ENCODE results near the gene STAM. TPM values are rescaled to one million over a fixed set of nuclear protein-coding genes. Genes with fewer than 3 reads are reported as not detected.

Gene STAM
- 16.4 and 19.9 TPM in 2 replicates for total RNA-seq

DNA sequence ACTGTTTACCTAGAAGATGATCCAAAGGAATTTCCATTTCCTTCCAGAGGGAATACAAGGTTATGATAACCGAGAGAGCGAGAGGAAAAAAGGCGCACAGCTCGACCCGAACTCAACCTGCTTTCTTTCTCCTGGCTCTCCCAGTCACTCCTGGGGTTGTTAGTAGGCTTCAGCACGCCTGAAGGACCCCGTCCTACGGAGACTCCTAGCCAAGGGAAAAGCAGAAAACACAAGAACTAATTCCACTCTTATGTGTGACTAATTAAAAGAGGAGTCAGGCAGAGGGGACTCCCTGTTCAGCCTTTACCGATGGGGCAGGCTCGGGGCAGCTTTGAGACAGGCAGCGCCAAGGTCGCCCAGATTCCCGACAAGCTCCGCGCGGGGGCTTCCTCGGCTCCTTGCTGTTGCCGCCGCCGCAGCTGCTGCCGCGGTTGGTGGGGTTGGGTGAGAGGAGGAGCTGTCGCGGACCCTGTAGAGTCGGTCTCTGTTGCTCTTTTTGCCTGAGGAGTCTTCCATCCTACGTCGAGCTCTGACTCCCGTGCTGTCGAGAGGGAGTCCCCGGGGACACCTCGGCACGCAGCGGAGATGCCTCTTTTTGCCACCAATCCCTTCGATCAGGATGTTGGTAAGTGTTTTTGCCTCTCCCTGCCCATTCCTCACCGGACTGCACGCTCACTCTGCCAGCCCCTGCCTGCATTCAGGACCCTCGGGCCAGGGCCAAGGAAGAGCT lies at the start of gene STAM:
Gene STAM, plus strand, starts transcription at position 397 of the 730 bp plus-strand sequence. Its CDS starts 189 bp downstream, at position 586.

DNA sequence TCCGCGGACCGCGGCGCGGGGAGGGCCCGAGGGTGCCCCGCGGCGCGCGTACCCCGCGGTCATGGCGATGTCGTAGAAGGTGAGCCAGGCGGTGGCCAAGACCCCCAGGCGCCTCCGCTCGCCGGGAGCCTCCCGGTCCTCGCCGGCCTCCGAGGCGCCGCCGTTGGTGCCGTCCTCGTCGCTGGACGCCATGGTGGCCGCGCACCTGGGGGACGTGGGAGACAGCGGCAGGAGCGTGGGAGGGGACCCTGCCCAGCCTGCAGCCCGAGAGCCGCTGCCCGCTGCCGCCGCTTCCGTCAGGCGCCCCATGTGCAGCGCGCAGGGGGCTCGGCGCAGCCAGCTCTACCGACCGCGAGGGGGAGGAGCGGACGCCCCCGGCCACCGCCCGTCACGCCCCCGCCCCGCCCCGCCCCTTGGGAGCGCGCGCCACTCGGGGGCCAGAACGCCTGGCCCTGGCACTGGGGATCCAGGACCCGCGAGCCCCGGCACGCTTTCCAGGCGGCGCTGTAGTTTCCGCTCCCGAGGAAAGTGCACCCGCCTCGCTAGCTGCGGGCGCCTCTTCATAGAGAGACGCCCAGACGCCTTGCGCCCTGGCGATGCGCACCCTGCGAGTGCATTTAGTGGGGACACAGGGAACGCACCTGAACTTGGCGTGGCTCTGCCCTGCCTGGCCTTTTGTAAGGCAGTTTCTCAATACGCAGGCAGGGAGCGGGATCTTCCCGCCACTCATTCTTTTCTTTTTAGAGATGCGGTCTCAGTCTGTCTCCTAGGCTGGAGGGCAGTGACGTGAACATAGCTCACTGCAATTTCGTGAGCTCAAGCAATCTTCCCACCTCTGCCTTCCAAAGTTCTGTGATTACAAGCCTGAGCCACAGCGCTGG lies 26.7 kb upstream of the STAM start, which contains the start of gene HACD1:
Gene HACD1, minus strand, starts transcription at position 344 of the 881 bp plus-strand sequence. Its CDS starts 35 bp downstream, at position 309.

DNA sequence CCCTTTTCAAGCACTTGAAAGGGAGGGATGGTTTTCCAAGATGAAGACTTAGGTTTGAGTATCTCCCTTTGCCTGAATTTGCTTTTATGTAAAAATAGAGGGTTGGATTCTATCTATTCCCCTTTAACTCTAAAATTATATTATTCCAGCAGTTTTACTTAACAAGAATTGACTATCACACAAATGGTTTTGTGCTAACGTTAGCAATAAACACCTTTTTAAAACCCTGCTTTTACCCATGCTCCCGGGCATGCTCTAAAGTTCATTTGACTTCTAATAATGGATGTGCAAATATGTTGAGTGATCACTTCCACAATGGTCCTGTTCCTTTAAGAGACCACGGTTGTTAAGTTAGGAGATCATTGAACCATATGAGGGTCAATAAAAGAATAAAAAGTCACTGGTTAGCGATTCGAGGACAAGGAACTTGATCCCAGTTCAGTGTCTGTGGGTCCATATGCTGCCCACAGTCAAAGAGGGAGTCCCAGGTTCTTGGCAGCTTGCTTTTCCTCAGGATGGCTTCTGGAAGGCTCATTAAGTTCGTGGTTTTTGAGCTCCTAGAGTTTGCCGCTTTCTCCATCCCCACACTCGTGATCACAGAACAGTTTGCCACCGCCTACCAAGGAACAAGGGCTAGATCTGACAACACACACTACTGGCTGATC lies 108.0 kb downstream of the STAM start, which contains the start of gene TMEM236:
Gene TMEM236, plus strand, starts transcription at position 421 of the 665 bp plus-strand sequence. Its CDS starts 95 bp downstream, at position 516.

Other genes with a start within 250 kb of the STAM start
- gene ST8SIA6, start 189.6 kb upstream of the STAM start, total RNA-seq = not detected in 2 replicates
- gene HACD1, start 26.8 kb upstream of the STAM start, total RNA-seq = 24.7 and 41.5 TPM in 2 replicates
- gene TMEM236, start 108.0 kb downstream of the STAM start, total RNA-seq = under 0.01 TPM in 2 replicates
- under 0.01 TPM in 2 replicates for gene MRC1, start 165.2 kb downstream of the STAM start, total RNA-seq

Measured in smooth muscle cell of bladder (primary cell).